Measurements from ENCODE around the gene HS3ST3A1. TPM values are rescaled to one million over a fixed set of nuclear protein-coding genes. Genes with fewer than 3 reads are reported as not detected.
A peak's percentile ranks its signal among the peaks of the same experiment; 100 is the strongest.

Gene HS3ST3A1
- total RNA-seq, 1 experiment from 2014 or later: not detected

GRCh38 chr17:13631529-13631928 is 29.8 kb upstream of the HS3ST3A1 start:
- Histone ChIP-seq H3K27me3 (ENCODE audit: insufficient read depth, low read length) (no peaks in the 10 kb centered on the region), H3K9me2 (ENCODE audit: insufficient read depth) (no peaks in the 10 kb centered on the region), H3K4me1 (ENCODE audit: control insufficient read depth in 1 of 2, insufficient read depth in 2 of 2, low read length in 2 of 2) (peaks cover 0 to 2% of the 10 kb centered on the region in 2 experiments; a peak in 1 of 4 replicates), H3K27ac (ENCODE audit: low read depth, low read length) (no peak overlapping the region), H4K20me1 (ENCODE audit: insufficient read depth) (no peaks in the 10 kb centered on the region), H2AFZ (ENCODE audit: low read depth, low read length, poor library complexity, severe bottlenecking) (no peak overlapping the region), H3K4me2 (ENCODE audit: low read length) (no peak overlapping the region), H3K79me2 (ENCODE audit: insufficient read depth, low read length) (no peaks in the 10 kb centered on the region), H3K9me3 (ENCODE audit: control insufficient read depth in 1 of 2, insufficient read depth in 1 of 2, low read depth in 1 of 2, low read length in 2 of 2) (no peaks in the 10 kb centered on the region), H3K4me3 (replicated peaks in 1 of 2; ENCODE audit: low read depth in 1 of 2, low read length in 2 of 2) (no peak overlapping the region), H3K9ac (ENCODE audit: low read length) (no peak overlapping the region), H3K36me3 (ENCODE audit: control insufficient read depth in 1 of 2, insufficient read depth in 2 of 2, low read length in 2 of 2) (no peaks in the 10 kb centered on the region)
- no peak for TF ChIP-seq POLR2AphosphoS5 (IDR thresholded peaks at IDR 0.05; ENCODE audit: low read depth, low read length)
- TF ChIP-seq ELF1 (IDR thresholded peaks at IDR 0.05; ENCODE audit: borderline replicate concordance, low read depth): no peak
- no peak for TF ChIP-seq EZH2phosphoT487 (IDR thresholded peaks at IDR 0.05; ENCODE audit: borderline replicate concordance)
- TF ChIP-seq CBX3 (IDR thresholded peaks at IDR 0.05; ENCODE audit: low read depth): no peak
- TF ChIP-seq ZFX (IDR thresholded peaks at IDR 0.05): no peak
- ChIA-PET POLR2A (no interaction called here), RAD21 (ENCODE audit: low non-redundant PET in 1 of 2, low total read pairs in 2 of 2, uncharacterized antibody in 2 of 2, unreplicated experiment in 2 of 2) (no interaction called here), CTCF (no interaction called here)
- ATAC-seq (no peak), DNase-seq (ENCODE audit: low read depth, low spot score) (no peak)
- intact Hi-C loops (cut with micrococcal nuclease): no loop called here
- no TSS peak for BruUV-seq (replicated peaks)

DNA sequence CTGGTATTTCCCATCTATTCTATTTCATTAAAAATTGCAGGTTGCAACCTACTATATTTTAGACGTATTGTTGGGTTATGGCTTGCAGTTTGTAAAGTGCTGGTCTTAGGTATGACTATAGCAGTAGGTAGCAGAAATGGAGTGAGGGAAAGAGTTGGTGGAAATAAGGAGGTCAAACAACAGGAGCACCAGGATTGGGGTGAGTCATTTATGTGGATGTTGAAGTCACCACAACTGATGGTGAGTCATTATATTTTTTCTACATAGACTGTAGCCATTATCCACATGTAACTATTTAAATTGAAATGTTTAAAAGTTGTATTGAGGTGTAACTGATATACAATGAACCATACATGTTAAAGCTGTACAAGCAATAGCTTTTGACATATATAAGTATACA is 25.0 kb upstream of the HS3ST3A1 start:
- no TSS peak for BruUV-seq (replicated peaks)
- Histone ChIP-seq H2AFZ (ENCODE audit: low read depth, low read length, poor library complexity, severe bottlenecking) (no peak overlapping the region), H3K36me3 (ENCODE audit: control insufficient read depth in 1 of 2, insufficient read depth in 2 of 2, low read length in 2 of 2) (no peaks in the 10 kb centered on the region), H3K4me3 (replicated peaks in 1 of 2; ENCODE audit: low read depth in 1 of 2, low read length in 2 of 2) (no peak overlapping the region), H3K27me3 (ENCODE audit: insufficient read depth, low read length) (no peaks in the 10 kb centered on the region), H3K4me2 (ENCODE audit: low read length) (no peak overlapping the region), H3K9me3 (ENCODE audit: control insufficient read depth in 1 of 2, insufficient read depth in 1 of 2, low read depth in 1 of 2, low read length in 2 of 2) (no peaks in the 10 kb centered on the region), H3K27ac (ENCODE audit: low read depth, low read length) (no peak overlapping the region), H3K79me2 (ENCODE audit: insufficient read depth, low read length) (no peaks in the 10 kb centered on the region), H3K9ac (ENCODE audit: low read length) (no peak overlapping the region), H4K20me1 (ENCODE audit: insufficient read depth) (no peaks in the 10 kb centered on the region), H3K9me2 (ENCODE audit: insufficient read depth) (no peaks in the 10 kb centered on the region), H3K4me1 (ENCODE audit: control insufficient read depth in 1 of 2, insufficient read depth in 2 of 2, low read length in 2 of 2) (peaks cover 0 to 3% of the 10 kb centered on the region in 2 experiments; a peak in 1 of 4 replicates)
- ChIA-PET CTCF (no interaction called here), POLR2A (no interaction called here), RAD21 (ENCODE audit: low non-redundant PET in 1 of 2, low total read pairs in 2 of 2, uncharacterized antibody in 2 of 2, unreplicated experiment in 2 of 2) (no interaction called here)
- ATAC-seq (no peak), DNase-seq (ENCODE audit: low read depth, low spot score) (peak; percentile 3)
- intact Hi-C loops (cut with micrococcal nuclease): no loop called here
- TF ChIP-seq JUND (IDR thresholded peaks at IDR 0.05) (0 out of 2 replicates have a peak, but pooled peaks have one; percentile 11), FOSL1 (IDR thresholded peaks at IDR 0.05; ENCODE audit: low read depth) (peak; percentile 19; the same call in 1 of the 2 replicates), EZH2phosphoT487 (IDR thresholded peaks at IDR 0.05; ENCODE audit: borderline replicate concordance) (no peak), POLR2AphosphoS5 (IDR thresholded peaks at IDR 0.05; ENCODE audit: low read depth, low read length) (no peak)
- TF ChIP-seq, protein P1, sequence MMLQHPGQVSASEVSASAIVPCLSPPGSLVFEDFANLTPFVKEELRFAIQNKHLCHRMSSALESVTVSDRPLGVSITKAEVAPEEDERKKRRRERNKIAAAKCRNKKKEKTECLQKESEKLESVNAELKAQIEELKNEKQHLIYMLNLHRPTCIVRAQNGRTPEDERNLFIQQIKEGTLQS (IDR thresholded peaks at IDR 0.05): no peak
